ENCODE results near the gene RCE1.

DNA sequence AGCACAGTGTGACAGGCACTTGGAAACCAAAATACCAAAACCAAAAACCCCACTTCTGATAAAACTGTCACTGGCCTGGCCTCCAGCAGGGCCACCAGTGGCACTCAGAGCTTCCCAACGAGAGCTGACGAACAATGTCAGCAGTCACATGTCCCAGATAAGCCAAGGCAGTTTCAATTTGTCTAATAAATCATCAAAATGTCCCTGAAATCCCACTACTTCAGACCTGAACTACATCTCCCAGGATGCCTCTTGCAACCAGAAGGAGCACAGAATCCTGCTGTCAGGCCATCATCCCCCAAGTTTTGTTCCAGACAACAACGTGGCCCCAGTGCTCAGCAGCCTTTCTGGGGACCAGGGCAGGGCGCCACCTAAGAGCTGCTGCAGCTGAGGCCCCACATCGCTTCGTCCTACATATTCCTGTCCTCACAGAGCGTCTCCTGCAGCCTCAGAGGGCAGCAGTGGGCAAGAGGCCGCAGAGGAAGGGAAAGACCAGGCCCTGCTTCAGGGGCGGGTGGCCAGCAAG, 38.7 kb downstream of the RCE1 start:
- TF ChIP-seq, protein P1, sequence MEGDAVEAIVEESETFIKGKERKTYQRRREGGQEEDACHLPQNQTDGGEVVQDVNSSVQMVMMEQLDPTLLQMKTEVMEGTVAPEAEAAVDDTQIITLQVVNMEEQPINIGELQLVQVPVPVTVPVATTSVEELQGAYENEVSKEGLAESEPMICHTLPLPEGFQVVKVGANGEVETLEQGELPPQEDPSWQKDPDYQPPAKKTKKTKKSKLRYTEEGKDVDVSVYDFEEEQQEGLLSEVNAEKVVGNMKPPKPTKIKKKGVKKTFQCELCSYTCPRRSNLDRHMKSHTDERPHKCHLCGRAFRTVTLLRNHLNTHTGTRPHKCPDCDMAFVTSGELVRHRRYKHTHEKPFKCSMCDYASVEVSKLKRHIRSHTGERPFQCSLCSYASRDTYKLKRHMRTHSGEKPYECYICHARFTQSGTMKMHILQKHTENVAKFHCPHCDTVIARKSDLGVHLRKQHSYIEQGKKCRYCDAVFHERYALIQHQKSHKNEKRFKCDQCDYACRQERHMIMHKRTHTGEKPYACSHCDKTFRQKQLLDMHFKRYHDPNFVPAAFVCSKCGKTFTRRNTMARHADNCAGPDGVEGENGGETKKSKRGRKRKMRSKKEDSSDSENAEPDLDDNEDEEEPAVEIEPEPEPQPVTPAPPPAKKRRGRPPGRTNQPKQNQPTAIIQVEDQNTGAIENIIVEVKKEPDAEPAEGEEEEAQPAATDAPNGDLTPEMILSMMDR (conservative IDR thresholded peaks at IDR 0.05; ENCODE audit: low read depth, low read length) = no peak
- TF ChIP-seq EZH2 (IDR thresholded peaks at IDR 0.05; ENCODE audit: borderline replicate concordance, low read depth, low read length, poor library complexity, severe bottlenecking) = no peak

Data from A673 (cell line).